Glomerular endothelial cell (primary cell): ENCODE measurements around the gene ARHGAP26. TPM values are rescaled to one million over a fixed set of nuclear protein-coding genes. Genes with fewer than 3 reads are reported as not detected.
"Not testable (repeated sequence)": the region's sequence is repeated elsewhere in the genome, so short reads cannot be mapped to it uniquely, and the experiment has no call there.

Experiments
- DNase-seq: peaks from one replicate; pipeline ENCODE4 v3.0.0-alpha.2; 2011; ENCODE audit warnings: low read depth, low spot score; ENCODE audit errors: extremely low read depth
- total RNA-seq: library from RNA; depleted of rRNA; stranded (reverse); fragments of >200 nt; gene quantifications from 2 replicates; pipeline ENCODE4 v1.2.3, GENCODE V29; 2015

The ARHGAP26 gene
- total RNA-seq, 1 donor from 2014 or later: 33.1 TPM

GRCh38 chr5:143187495-143187894, 417.3 kb downstream of the ARHGAP26 start:
- DNase-seq: no peak

GRCh38 chr5:143188083-143188482, 417.9 kb downstream of the ARHGAP26 start:
- DNase-seq: no peak

GRCh38 chr5:143188692-143189091, 418.5 kb downstream of the ARHGAP26 start:
- DNase-seq: no peak

GRCh38 chr5:143190260-143190810, 420.2 kb downstream of the ARHGAP26 start:
- DNase-seq: no peak

- DNase-seq: no peak
Observed at GRCh38 chr5:143191720-143192119, 421.5 kb downstream of the ARHGAP26 start.

GRCh38 chr5:143192191-143192900, 422.2 kb downstream of the ARHGAP26 start:
- no peak for DNase-seq

GRCh38 chr5:143194206-143194605, 424.0 kb downstream of the ARHGAP26 start:
- no peak for DNase-seq

GRCh38 chr5:143194713-143195112, 424.5 kb downstream of the ARHGAP26 start:
- DNase-seq: no peak

GRCh38 chr5:143195491-143195890, 425.3 kb downstream of the ARHGAP26 start:
- DNase-seq: no peak

- no peak for DNase-seq
Observed at GRCh38 chr5:143196601-143197259, 426.6 kb downstream of the ARHGAP26 start.

- no peak for DNase-seq
Observed at GRCh38 chr5:143197260-143197656, 427.1 kb downstream of the ARHGAP26 start.

GRCh38 chr5:143198332-143198731, 428.2 kb downstream of the ARHGAP26 start:
- no peak for DNase-seq

- no peak for DNase-seq
Observed at GRCh38 chr5:143199161-143199560, 429.0 kb downstream of the ARHGAP26 start.

- DNase-seq: no peak
Observed at GRCh38 chr5:143199843-143200242, 429.7 kb downstream of the ARHGAP26 start.

- DNase-seq: no peak
Observed at GRCh38 chr5:143200781-143201398, 430.7 kb downstream of the ARHGAP26 start.

- no peak for DNase-seq
Observed at GRCh38 chr5:143201589-143201988, 431.4 kb downstream of the ARHGAP26 start.

GRCh38 chr5:143203301-143203956, 433.3 kb downstream of the ARHGAP26 start:
- not testable (repeated sequence) for DNase-seq

- DNase-seq: no peak
Observed at GRCh38 chr5:143204474-143205246, 434.5 kb downstream of the ARHGAP26 start.

GRCh38 chr5:143205386-143205785, 435.2 kb downstream of the ARHGAP26 start:
- no peak for DNase-seq

GRCh38 chr5:143205883-143206195, 435.7 kb downstream of the ARHGAP26 start:
- DNase-seq: no peak
